Epidermal melanocyte (primary cell): Measurements from ENCODE around the gene ARID1B.

ENCODE experiments used
- DNase-seq: peaks from one replicate; pipeline ENCODE4 v3.0.0; 2011; ENCODE audit warnings: low spot score; ENCODE audit not compliant: insufficient read length

ARID1B gene

DNA sequence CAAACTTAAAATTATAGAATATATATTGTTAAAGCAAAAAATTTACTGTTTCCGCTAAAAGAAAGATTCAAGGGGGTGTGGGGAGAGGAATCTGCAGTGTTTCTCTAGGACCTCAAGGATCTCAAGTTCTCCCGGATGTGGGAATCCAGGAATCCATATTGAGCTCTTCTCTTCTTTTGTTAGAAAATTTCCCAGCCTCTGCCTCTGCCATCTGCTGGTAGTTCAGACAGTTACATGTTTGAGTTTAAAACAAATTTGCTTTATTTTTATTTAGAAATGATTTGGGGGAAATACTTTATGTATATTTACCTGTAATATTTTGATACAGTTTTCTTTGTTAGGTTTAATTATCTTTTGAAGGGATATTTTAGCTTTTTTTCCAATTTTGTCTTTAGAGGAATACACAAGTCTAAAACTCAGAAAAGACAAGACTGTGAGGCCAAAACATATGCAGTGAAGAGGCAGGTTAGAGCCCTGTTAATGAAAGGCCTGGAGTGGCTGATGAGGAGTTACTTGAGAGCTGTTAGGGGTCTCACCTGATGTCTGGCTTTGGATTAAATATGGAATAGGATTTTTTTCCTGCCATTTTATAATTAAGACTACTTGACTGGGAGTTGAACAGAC is 268.8 kb downstream of the ARID1B start:
- peak; percentile 57 for DNase-seq

DNA sequence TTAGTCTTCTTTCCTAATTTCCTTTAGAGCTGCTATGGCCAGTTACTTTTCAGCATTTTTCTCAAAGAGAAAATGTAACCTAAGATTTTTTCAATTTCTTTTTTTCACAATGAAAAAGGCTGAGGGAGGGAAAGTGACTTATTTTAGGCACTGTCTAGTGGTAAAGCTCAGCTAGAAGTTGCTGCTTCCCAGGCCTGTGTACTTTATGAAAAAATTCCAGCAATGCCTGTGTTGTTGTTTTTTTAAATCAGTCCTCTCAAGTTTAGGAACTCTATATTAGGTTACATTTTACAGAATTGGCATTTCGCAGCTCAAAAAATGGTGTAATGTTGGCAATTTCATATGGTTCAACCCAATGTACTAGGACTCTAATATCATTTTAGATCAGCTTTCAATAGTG is 269.6 kb downstream of the ARID1B start:
- no peak for DNase-seq

GRCh38 chr6:157047328-157047727 is 270.1 kb downstream of the ARID1B start:
- DNase-seq: no peak

GRCh38 chr6:157047951-157048350 is 270.8 kb downstream of the ARID1B start:
- DNase-seq: no peak

GRCh38 chr6:157049133-157049532 is 272.0 kb downstream of the ARID1B start:
- DNase-seq: no peak

DNA sequence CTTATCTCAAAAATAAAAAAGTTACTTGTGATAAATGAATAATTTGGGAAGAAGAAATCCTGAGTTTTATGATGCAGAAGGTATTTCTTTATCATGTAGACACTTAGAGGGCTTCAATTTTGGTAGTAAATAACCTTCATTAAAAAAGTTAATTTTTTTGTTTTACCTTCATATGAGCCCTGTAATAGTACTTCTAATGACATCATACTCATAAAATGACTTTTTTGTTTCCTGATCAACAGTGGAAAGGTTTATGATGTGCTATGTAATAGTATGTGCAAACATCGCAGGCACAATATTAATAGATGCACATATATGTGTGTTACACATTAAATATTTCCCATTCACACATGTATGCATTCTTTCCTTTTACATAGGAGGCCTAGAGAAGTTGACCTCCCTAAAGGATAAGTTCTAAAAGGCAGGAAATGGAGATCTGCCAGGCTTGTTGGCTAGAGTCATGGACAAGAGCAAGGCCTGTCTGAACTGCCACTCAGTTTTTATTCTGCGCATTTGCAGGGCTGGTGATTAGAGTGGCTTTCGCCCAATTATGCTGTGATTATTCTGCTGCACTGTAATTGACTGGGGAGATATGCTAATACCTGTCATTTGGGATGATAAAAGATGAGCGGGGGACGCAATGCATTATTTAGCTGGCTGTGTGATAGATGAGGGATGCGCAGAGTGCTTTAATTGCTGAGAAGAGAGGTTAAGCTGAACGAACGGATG is 273.5 kb downstream of the ARID1B start:
- DNase-seq: no peak

DNA sequence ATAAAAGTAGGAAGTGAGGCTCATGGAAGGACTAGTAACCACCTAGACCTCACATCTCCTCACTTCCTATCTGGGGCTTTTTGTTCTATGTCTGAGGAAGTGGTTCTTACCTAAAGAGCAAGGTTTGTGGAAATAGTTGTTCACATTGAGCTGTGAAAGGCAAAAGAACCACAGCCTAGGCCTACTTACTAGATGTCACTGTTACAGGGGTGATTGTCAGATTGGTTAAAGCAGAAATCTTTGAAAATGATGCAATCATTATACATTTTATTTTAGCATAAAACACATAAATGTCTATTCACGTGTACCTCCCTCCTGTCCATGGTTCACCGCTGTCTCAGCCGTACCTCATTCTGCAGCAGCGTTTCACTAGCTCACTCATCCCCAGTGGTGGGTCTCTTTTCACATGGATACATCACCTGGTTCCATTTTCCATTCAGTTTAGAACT is 277.4 kb downstream of the ARID1B start:
- DNase-seq: no peak

DNA sequence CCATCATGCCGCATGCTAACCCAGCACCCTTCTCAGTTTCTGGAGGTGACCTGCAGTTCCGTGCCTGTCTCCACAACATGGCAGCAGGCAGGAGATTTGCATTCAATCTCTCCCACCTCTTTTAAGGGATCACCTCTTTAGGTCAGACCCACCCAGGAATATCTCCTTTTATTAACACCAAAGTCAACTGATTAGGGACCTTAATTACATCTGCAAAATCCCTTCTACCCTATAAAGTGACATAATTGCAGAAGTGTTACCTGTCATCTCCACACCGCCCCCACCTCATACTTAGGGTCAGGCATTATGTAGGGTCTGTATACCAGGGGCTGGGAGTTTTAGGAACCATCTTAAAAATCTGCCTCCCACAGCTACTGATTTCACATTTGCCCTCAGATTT is 278.7 kb downstream of the ARID1B start:
- no peak for DNase-seq

DNA sequence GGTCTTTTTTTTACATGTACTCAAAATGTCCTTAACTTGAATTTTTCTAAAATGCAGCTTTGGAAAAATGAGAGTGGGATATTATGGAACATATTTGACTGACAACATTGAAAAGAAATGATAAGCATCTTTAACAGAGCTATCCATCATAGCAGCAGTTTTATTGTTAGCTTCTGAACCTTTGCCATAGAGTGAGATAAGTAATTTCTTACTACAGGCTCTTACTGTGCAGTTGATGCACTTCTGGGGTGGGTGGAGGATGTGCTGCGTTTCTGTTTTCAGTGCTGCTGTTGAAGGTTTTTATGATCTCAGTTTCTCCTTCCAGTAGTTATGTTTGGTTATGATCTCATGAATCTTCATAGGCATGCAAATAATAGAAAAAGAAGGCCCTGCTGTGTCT is 279.1 kb downstream of the ARID1B start:
- DNase-seq: no peak

DNA sequence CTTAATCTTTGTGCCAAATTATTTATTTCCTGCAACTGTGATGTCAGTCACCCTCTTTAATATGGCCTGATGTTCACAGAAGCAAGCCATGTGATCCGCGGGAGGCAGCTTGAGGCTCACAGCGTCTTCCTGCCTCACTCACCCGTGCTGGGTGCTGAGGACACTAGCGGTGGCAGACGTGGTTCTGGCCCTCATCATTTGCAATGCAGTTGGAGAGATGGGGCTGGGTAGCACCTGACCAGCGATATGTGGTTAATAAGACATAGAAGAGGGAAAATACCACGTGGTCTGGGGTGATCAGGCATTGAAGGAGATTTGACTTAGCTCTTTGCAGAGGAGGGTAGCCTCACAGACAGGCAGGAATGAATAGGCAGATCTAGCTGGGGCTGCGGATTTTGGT is 281.4 kb downstream of the ARID1B start:
- DNase-seq: no peak

DNA sequence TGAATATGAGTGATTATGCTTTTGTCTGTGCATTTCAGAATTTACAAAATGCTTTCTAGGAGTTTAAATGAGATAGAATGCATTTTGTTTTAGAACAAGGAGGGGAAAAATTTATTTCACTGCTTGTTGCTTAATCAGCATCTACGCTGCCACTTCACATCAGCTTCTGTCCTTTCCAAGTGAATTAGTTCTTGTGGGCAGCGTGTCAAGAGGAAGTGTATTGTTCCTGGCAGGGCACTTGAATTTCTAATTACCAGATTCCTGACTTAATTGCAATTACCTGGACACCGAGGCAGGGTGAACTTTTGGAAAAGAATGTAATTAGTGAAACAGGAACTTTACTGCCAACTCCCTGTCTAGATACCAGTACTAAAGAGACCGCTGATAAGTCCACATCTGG is 282.6 kb downstream of the ARID1B start:
- no peak for DNase-seq

DNA sequence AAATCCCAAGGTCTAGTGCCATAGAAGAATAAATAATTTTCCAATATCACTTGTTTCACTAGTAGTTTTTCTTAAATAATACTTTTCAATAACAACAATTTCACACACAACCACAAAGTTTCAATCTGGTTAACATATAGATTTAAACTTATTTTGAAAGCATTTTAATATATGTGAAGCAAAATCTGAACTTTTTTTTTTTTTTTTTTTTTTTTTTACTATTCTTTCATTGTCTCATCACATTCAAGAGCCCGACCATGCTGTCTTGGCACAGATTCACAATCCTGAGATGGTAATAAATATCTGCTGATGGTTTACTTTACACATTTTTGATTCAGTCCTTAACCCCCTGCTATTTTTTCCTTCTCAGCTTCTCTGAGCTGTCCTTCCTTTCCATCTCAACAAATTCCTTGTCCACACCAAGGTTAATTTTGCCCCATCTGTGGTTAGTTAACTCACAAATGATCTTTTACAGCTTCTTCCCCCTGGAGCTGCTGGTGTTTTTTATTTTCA is 283.3 kb downstream of the ARID1B start:
- no peak for DNase-seq

DNA sequence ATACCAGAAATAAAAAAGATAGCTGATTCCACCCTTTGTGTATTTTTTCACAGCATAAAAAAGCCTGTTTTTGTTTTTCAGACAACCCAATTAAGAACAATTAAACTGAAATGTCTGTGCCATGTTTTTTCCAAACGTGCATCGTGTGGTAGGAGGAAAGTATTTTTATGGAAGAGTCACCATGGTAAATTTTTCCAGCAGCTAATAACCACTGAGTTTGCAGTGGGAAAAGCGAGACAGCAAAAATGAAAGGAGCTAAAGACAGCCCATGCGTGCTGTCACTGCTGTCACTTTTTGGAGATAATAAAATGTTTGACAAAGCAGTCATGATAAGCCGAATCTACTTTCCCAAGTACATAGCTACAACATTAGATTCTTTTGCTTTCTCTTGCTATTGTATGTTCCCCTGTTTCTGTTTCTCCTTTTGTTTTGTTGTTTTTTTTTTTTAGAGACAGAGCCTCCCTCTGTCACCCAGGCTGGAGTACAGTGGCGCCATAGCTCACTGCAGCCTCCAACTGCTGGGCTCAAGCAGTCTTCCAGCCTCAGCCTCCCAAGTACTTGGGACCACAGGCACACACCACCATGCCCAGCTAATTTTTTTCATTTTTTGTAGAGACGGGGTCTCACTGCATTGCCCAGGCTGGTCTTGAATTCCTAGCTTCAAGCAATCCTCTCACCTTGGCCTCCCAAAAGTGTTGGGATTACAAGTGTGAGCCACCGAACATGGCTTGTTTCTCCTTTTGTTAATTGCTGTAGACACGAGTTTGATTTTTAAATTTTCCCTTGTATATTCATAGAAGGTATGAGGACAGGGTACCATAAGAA is 284.8 kb downstream of the ARID1B start:
- DNase-seq: no peak

GRCh38 chr6:157063176-157063905 is 286.2 kb downstream of the ARID1B start:
- DNase-seq: no peak

- no peak for DNase-seq
Measured at GRCh38 chr6:157063923-157064322, 286.7 kb downstream of the ARID1B start.

DNA sequence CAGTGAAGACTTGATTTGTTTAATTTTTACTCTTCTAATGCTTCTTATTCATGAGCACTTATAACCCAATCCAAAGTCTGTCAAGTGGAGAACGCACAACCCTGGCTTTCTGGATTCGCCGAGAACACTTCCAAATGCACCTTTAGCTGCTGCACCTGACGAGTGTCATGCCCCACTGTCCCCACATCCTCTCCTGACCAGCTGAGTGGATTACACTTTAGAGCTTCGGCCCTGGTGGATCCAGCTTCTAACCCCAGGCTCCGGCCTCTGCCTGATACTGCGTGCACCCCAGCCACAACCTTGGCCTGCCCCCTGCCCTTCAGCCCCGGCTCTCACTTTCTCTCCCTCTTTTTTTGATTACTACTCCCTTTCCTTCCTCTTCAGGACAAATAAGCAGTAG is 287.3 kb downstream of the ARID1B start:
- no peak for DNase-seq

- DNase-seq: no peak
Measured at GRCh38 chr6:157065366-157065765, 288.2 kb downstream of the ARID1B start.

DNA sequence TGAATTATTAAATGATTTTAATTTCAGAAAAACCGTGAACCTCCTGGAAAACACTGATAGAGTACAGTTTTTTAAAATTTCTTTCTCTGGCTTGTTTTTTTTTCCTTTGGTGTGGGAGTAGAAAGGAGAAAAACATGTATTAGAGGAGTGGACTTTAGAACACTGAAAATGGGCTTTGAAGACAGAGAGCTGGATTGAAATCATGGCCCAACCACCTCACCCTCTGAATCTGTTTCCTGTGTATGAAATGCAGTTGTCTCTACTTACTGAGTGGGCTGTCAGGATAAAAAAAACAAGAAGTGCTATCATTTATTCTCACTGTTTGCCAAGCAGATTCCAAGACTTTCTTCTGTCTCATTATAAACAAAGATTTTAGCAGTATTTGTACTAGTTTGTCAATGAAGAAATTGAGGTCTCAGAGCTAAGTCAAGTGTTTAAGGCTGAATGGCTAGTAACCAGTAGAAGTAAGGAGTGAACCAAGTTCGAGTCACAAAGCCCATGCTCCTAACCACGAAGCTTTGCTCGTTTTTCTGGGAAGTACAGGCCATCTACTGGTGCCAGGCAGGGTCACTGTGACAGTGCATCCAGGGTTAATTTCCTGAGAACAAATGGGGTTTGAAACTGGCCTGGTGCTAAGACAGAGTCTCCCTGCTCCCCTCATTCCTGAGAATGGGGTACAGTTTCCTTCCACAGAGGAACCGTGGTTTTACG is 289.8 kb downstream of the ARID1B start:
- no peak for DNase-seq

DNA sequence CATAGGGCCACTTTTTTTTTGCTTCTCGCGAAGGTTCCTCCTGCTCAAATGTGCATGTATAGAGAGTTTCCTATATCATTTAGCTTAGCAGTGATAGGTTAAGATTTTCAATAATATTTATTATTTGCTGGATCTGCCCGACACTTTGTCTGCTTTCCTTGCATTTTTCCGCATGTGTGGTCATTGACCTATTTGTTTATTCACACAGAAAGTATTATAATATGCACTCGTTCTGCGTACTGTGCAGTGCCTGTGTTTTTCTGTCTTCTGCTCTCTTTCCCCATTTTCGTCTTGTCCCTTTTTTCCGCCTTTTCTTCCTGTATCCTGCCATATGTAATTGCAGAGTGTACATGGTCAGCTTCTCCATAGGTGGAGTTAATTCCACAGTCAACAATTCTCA is 290.3 kb downstream of the ARID1B start:
- DNase-seq: no peak

DNA sequence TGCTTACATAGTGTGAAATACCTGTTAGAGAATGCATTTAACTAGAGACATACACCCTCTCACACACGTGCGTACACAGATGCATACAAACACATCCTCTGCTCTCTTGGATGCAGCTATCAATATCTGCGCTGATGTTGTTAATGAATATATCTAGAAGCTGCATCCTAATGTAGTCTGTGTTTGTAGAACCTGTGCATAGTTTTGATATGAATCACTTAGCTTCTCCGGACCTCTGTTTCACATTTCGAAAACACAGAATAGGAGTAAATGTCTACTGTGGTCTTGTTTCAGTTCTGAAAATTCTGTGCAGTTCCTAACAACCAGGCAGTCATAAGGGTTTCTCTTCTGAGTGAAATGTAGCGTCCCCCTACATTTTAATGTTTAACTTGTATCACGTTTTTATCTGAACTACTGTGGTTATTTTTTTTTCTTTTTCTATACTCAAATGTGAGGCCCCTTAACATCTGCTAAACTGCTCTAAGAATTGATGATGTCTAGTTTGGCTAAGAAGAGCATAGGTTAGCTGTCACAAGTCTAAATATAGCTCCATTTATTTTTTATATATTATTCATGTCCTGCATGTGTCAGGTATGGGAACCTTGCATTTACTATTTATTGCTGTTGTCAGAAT is 291.6 kb downstream of the ARID1B start:
- DNase-seq: no peak
